Measurements from ENCODE around the gene RPS28.

- TF ChIP-seq CTCF (IDR thresholded peaks at IDR 0.05 in 8 of 11, conservative IDR thresholded peaks at IDR 0.05 in 3 of 11), result no peak
- TF ChIP-seq POLR2A (IDR thresholded peaks at IDR 0.05), result no peak
- no peak for TF ChIP-seq POLR2AphosphoS5 (IDR thresholded peaks at IDR 0.05)
Observed at GRCh38 chr19:8302734-8303133, 18.6 kb upstream of the RPS28 start.

All from spleen (tissue), 7 donors.